ENCODE measurements around the gene FAM241A.
"Not testable (repeated sequence)": the region's sequence is repeated elsewhere in the genome, so short reads cannot be mapped to it uniquely, and the experiment has no call there.

FAM241A gene

GRCh38 chr4:112176596-112176995 lies 31.3 kb downstream of the FAM241A start:
- TF ChIP-seq FOXA1 (IDR thresholded peaks at IDR 0.05) = no peak
- no peak for TF ChIP-seq FOXM1 (IDR thresholded peaks at IDR 0.05; ENCODE audit: borderline replicate concordance)
- no peak for TF ChIP-seq ARNT (IDR thresholded peaks at IDR 0.05)
- TF ChIP-seq LEF1 (IDR thresholded peaks at IDR 0.05; ENCODE audit: borderline replicate concordance) = no peak
- no peak for TF ChIP-seq SUZ12 (IDR thresholded peaks at IDR 0.05)
- TF ChIP-seq ELF4 (IDR thresholded peaks at IDR 0.05) = no peak
- no peak for TF ChIP-seq NFRKB (IDR thresholded peaks at IDR 0.05)
- no peak for TF ChIP-seq HDGF (IDR thresholded peaks at IDR 0.05; ENCODE audit: borderline replicate concordance)
- TF ChIP-seq FOXK2 (IDR thresholded peaks at IDR 0.05) = no peak
- no peak for TF ChIP-seq L3MBTL2 (conservative IDR thresholded peaks at IDR 0.05)
- no peak for TF ChIP-seq SP1 (IDR thresholded peaks at IDR 0.05)
- TF ChIP-seq CTBP1 (IDR thresholded peaks at IDR 0.05; ENCODE audit: borderline replicate concordance) = no peak
- CTCF ChIA-PET = interaction anchor here (0.8 kb wide), 1 partner anchor 77 kb away, joined by 3 read pairs; no protein-coding TSS in a partner anchor
- no peak for DNase-seq (ENCODE audit: extremely low spot score)
- POLR2A ChIA-PET = no interaction called here

GRCh38 chr4:112178741-112179140 lies 33.5 kb downstream of the FAM241A start:
- POLR2A ChIA-PET; DNase-seq (ENCODE audit: extremely low spot score); CTCF ChIA-PET: not testable (repeated sequence)

GRCh38 chr4:112181358-112182000 lies 36.2 kb downstream of the FAM241A start:
- ChIA-PET POLR2A (no interaction called here), CTCF (no interaction called here)
- no peak for TF ChIP-seq SP1 (IDR thresholded peaks at IDR 0.05)
- no peak for TF ChIP-seq ARNT (IDR thresholded peaks at IDR 0.05)
- TF ChIP-seq TARDBP (IDR thresholded peaks at IDR 0.05) = no peak
- TF ChIP-seq FOXA1 (IDR thresholded peaks at IDR 0.05) = no peak
- TF ChIP-seq SUZ12 (IDR thresholded peaks at IDR 0.05) = no peak
- no peak for TF ChIP-seq CTBP1 (IDR thresholded peaks at IDR 0.05; ENCODE audit: borderline replicate concordance)
- TF ChIP-seq BHLHE40 (IDR thresholded peaks at IDR 0.05; ENCODE audit: borderline replicate concordance) = no peak
- no peak for TF ChIP-seq FOXM1 (IDR thresholded peaks at IDR 0.05; ENCODE audit: borderline replicate concordance)
- TF ChIP-seq ELF4 (IDR thresholded peaks at IDR 0.05) = no peak
- no peak for TF ChIP-seq NFRKB (IDR thresholded peaks at IDR 0.05)
- TF ChIP-seq FOXK2 (IDR thresholded peaks at IDR 0.05) = no peak
- no peak for DNase-seq (ENCODE audit: extremely low spot score)

- TF ChIP-seq FOXA1 (IDR thresholded peaks at IDR 0.05) (no peak), ELF4 (IDR thresholded peaks at IDR 0.05) (no peak), PKNOX1 (IDR thresholded peaks at IDR 0.05) (no peak), SP1 (IDR thresholded peaks at IDR 0.05) (no peak), HDGF (IDR thresholded peaks at IDR 0.05; ENCODE audit: borderline replicate concordance) (no peak), TARDBP (IDR thresholded peaks at IDR 0.05) (no peak), L3MBTL2 (conservative IDR thresholded peaks at IDR 0.05) (no peak), FOXK2 (IDR thresholded peaks at IDR 0.05) (no peak)
- CTCF ChIA-PET = no interaction called here
- DNase-seq (ENCODE audit: extremely low spot score) = no peak
- POLR2A ChIA-PET = no interaction called here
These were observed 37.4 kb downstream of the FAM241A start for GRCh38 chr4:112182604-112183003.

GRCh38 chr4:112183252-112183651 lies 38.0 kb downstream of the FAM241A start:
- no peak for TF ChIP-seq SP1 (IDR thresholded peaks at IDR 0.05)
- no peak for TF ChIP-seq FOXA1 (IDR thresholded peaks at IDR 0.05)
- no peak for TF ChIP-seq BHLHE40 (IDR thresholded peaks at IDR 0.05; ENCODE audit: borderline replicate concordance)
- no peak for TF ChIP-seq SUZ12 (IDR thresholded peaks at IDR 0.05)
- no peak for TF ChIP-seq TARDBP (IDR thresholded peaks at IDR 0.05)
- no peak for TF ChIP-seq ELF4 (IDR thresholded peaks at IDR 0.05)
- no peak for TF ChIP-seq FOXM1 (IDR thresholded peaks at IDR 0.05; ENCODE audit: borderline replicate concordance)
- no peak for DNase-seq (ENCODE audit: extremely low spot score)
- ChIA-PET POLR2A (no interaction called here), CTCF (interaction anchor here (0.6 kb wide), 1 partner anchor 72 kb away, joined by 3 read pairs; no protein-coding TSS in a partner anchor)

GRCh38 chr4:112184438-112184837 lies 39.2 kb downstream of the FAM241A start:
- TF ChIP-seq CTBP1 (IDR thresholded peaks at IDR 0.05; ENCODE audit: borderline replicate concordance) (no peak), TARDBP (IDR thresholded peaks at IDR 0.05) (no peak), FOXM1 (IDR thresholded peaks at IDR 0.05; ENCODE audit: borderline replicate concordance) (no peak), ELF4 (IDR thresholded peaks at IDR 0.05) (no peak), HDGF (IDR thresholded peaks at IDR 0.05; ENCODE audit: borderline replicate concordance) (no peak), ARNT (IDR thresholded peaks at IDR 0.05) (no peak), FOXK2 (IDR thresholded peaks at IDR 0.05) (no peak)
- CTCF ChIA-PET = no interaction called here
- no peak for DNase-seq (ENCODE audit: extremely low spot score)
- POLR2A ChIA-PET = no interaction called here

- no peak for DNase-seq (ENCODE audit: extremely low spot score)
- TF ChIP-seq FOXM1 (IDR thresholded peaks at IDR 0.05; ENCODE audit: borderline replicate concordance) (no peak), FOXA1 (IDR thresholded peaks at IDR 0.05) (no peak), CTBP1 (IDR thresholded peaks at IDR 0.05; ENCODE audit: borderline replicate concordance) (no peak), ELF4 (IDR thresholded peaks at IDR 0.05) (no peak), SUZ12 (IDR thresholded peaks at IDR 0.05) (no peak), L3MBTL2 (conservative IDR thresholded peaks at IDR 0.05) (no peak), NFRKB (IDR thresholded peaks at IDR 0.05) (no peak), BHLHE40 (IDR thresholded peaks at IDR 0.05; ENCODE audit: borderline replicate concordance) (no peak), LEF1 (IDR thresholded peaks at IDR 0.05; ENCODE audit: borderline replicate concordance) (no peak), FOXK2 (IDR thresholded peaks at IDR 0.05) (no peak), ARNT (IDR thresholded peaks at IDR 0.05) (no peak), SP1 (IDR thresholded peaks at IDR 0.05) (no peak), HDGF (IDR thresholded peaks at IDR 0.05; ENCODE audit: borderline replicate concordance) (no peak), ZNF384 (IDR thresholded peaks at IDR 0.05) (no peak)
- POLR2A ChIA-PET = no interaction called here
- CTCF ChIA-PET = no interaction called here
These were observed 40.1 kb downstream of the FAM241A start for GRCh38 chr4:112185334-112185733.
